PC-3 (cell line): Measurements from ENCODE around the gene PRSS50. TPM values are rescaled to one million over a fixed set of nuclear protein-coding genes. Genes with fewer than 3 reads are reported as not detected.

Experiments used
- ATAC-seq: fragments of 200-7000 bp; cut with Tn5 transposase; 2 replicates; pipeline ENCODE4 v1.9.1; 2020; ENCODE audit warnings: mild to moderate bottlenecking, moderate library complexity
- BruUV-seq: library from RNA; stranded (reverse); fragments of 400-500 nt; replicated peaks from 2 replicates; lab custom pipeline; 2021; lab: Mats Ljungman, UMichigan
- CTCF ChIA-PET: fragments of 300-600 bp; sonication (Branson Sonifier 250); formaldehyde crosslinking; loops from one replicate; lab custom pipeline; 2022; ENCODE audit warnings: antibody characterized with exemption; lab: Charles Lee
- POLR2A ChIA-PET: fragments of 300-600 bp; sonication (Branson Sonifier 250); formaldehyde crosslinking; loops from one replicate; lab custom pipeline; 2022; ENCODE audit warnings: antibody characterized with exemption; ENCODE audit not compliant: unreplicated experiment; lab: Charles Lee
- DNase-seq: peaks from one replicate; pipeline ENCODE4 v3.0.0-alpha.2; 2015
- H2AFZ ChIP-seq: fragments of 300-600 bp; sonication (generic); 2 replicates; pipeline ENCODE4 v1.6.0; 2016; ENCODE audit warnings: antibody characterized with exemption, low read length
- H3F3A ChIP-seq: fragments of 300-600 bp; sonication (generic); one replicate; pipeline ENCODE4 v1.6.0; 2017; ENCODE audit warnings: antibody characterized with exemption, low read length, control low read depth, mild to moderate bottlenecking; ENCODE audit not compliant: unreplicated experiment
- H3K27ac ChIP-seq: fragments of 300-600 bp; sonication (generic); 2 replicates; pipeline ENCODE4 v1.5.1; 2016; ENCODE audit warnings: mild to moderate bottlenecking, low read length
- H3K27me3 ChIP-seq: fragments of 300-600 bp; sonication (generic); 2 replicates; pipeline ENCODE4 v1.6.1; 2016; ENCODE audit warnings: low read length, mixed read lengths
- H3K36me3 ChIP-seq: fragments of 300-600 bp; sonication (generic); 2 replicates; pipeline ENCODE4 v1.6.1; 2016; ENCODE audit warnings: low read depth, mixed run types, low read length, mixed read lengths
- H3K4me1 ChIP-seq: fragments of 300-600 bp; sonication (generic); 2 replicates; pipeline ENCODE4 v1.5.1; 2016; ENCODE audit warnings: low read length; ENCODE audit not compliant: insufficient read depth
- H3K4me2 ChIP-seq: fragments of 300-600 bp; sonication (generic); 2 replicates; pipeline ENCODE4 v1.6.0; 2016; ENCODE audit warnings: low read length
- H3K4me3 ChIP-seq: fragments of 300-600 bp; sonication (generic); 2 replicates; pipeline ENCODE4 v1.5.1; 2016; ENCODE audit warnings: mild to moderate bottlenecking, low read length, mixed read lengths
- H3K79me2 ChIP-seq: fragments of 300-600 bp; sonication (generic); 2 replicates; pipeline ENCODE4 v1.6.1; 2017; ENCODE audit warnings: low read length, mixed read lengths
- H3K9ac ChIP-seq: fragments of 300-600 bp; sonication (generic); 2 replicates; pipeline ENCODE4 v1.6.0; 2016; ENCODE audit warnings: mild to moderate bottlenecking, low read length
- H3K9me2 ChIP-seq: fragments of 300-600 bp; sonication (generic); replicated peaks from 2 replicates; pipeline ENCODE4 v1.6.1; 2016; ENCODE audit warnings: mixed run types, low read length, mixed read lengths
- H3K9me3 ChIP-seq: fragments of 300-600 bp; sonication (generic); 2 replicates; pipeline ENCODE4 v1.6.1; 2016; ENCODE audit warnings: low read length, mixed read lengths
- H4K20me1 ChIP-seq: fragments of 300-600 bp; sonication (generic); 2 replicates; pipeline ENCODE4 v1.6.1; 2016; ENCODE audit warnings: low read length, mixed read lengths
- EZH2 ChIP-seq: fragments of 300-600 bp; sonication (generic); IDR thresholded peaks from one replicate; pipeline ENCODE4 v1.6.1; 2017; ENCODE audit warnings: antibody characterized with exemption, mild to moderate bottlenecking, low read length; ENCODE audit not compliant: unreplicated experiment
- EZH2phosphoT487 ChIP-seq: fragments of 300-600 bp; sonication (generic); IDR thresholded peaks from 2 replicates; pipeline ENCODE4 v1.6.1; 2018; ENCODE audit warnings: mild to moderate bottlenecking, antibody characterized with exemption, low read length, borderline replicate concordance
- intact Hi-C: fragments of 100-400 bp; cut with micrococcal nuclease; formaldehyde crosslinking; loops from 2 replicates; pipeline ENCODE4 v1.9.0; 2023
- total RNA-seq: library from RNA; depleted of rRNA; stranded (reverse); fragments of >200 nt; gene quantifications from 2 replicates; pipeline ENCODE4 v1.2.3, GENCODE V29; 2014
- TF ChIP-seq, protein P1 (sequence below): fragments of 300-600 bp; sonication (generic); conservative IDR thresholded peaks from 2 replicates; pipeline ENCODE4 v1.5.1; 2017; ENCODE audit warnings: antibody characterized with exemption, low read depth, mild to moderate bottlenecking, low read length

The PRSS50 gene
- total RNA-seq, 1 experiment from 2014 or later: not detected

DNA sequence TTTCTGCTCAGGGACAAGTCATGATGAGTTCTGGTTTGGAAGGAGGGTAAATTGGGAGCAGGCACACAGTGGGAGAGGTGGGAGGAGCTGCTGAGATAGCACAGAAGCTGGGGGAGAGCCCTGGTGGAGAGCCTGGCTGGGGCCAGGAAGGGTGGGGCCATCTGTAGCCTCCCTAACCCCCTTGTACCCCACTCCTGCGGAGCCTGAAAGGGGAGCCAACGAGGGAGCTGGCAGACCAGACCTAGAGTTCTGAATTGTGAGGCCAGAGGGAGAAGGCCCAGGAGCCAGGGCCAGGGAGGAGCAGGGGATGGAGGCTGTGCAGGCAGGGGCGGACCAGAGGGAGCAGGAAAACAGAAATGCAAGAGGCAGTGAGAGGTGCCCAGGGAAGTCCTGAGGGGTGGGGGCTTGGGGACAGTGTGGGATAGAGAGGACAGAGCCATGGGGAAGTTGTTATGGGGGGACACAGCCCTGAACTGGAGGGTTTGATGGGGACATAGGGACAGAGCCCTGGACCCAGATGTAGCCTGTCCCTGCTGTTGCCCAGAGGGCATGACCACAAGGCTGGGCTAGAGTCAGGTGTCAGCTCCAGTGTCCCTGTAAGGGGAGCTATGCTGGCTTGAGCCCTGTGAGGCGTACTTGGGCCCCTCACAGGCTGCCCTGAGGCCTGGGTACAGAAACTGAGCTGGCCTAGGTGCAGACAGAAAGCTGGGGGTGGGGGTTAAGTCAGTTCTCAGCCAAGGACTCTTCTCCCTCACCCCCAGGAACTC lies 15.2 kb downstream of the PRSS50 start:
- H3K9ac ChIP-seq: no peak overlapping the region
- no peak overlapping the region for H3K27ac ChIP-seq
- TF ChIP-seq, protein P1, sequence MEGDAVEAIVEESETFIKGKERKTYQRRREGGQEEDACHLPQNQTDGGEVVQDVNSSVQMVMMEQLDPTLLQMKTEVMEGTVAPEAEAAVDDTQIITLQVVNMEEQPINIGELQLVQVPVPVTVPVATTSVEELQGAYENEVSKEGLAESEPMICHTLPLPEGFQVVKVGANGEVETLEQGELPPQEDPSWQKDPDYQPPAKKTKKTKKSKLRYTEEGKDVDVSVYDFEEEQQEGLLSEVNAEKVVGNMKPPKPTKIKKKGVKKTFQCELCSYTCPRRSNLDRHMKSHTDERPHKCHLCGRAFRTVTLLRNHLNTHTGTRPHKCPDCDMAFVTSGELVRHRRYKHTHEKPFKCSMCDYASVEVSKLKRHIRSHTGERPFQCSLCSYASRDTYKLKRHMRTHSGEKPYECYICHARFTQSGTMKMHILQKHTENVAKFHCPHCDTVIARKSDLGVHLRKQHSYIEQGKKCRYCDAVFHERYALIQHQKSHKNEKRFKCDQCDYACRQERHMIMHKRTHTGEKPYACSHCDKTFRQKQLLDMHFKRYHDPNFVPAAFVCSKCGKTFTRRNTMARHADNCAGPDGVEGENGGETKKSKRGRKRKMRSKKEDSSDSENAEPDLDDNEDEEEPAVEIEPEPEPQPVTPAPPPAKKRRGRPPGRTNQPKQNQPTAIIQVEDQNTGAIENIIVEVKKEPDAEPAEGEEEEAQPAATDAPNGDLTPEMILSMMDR: no peak
- no peak for TF ChIP-seq EZH2
- no peak for TF ChIP-seq EZH2phosphoT487
- ATAC-seq (no peak), DNase-seq (no peak)
- no peaks in the 10 kb centered on the region for H4K20me1 ChIP-seq
- H3F3A ChIP-seq: no peaks in the 10 kb centered on the region
- H3K79me2 ChIP-seq: no peaks in the 10 kb centered on the region
- CTCF ChIA-PET: interaction anchor here (0.8 kb wide), 1 partner anchor 143 kb away, joined by 3 read pairs; no protein-coding TSS in a partner anchor
- BruUV-seq: no TSS peak
- H3K4me3 ChIP-seq: no peak overlapping the region
- no peaks in the 10 kb centered on the region for H3K9me3 ChIP-seq
- H2AFZ ChIP-seq: no peak overlapping the region
- intact Hi-C loops: no loop called here
- POLR2A ChIA-PET: interaction anchor here (0.6 kb wide), 1 partner anchor 630 kb away, joined by 3 read pairs; no protein-coding TSS in a partner anchor
- H3K9me2 ChIP-seq: no peaks in the 10 kb centered on the region
- H3K4me1 ChIP-seq: peaks cover 13% of the 10 kb centered on the region
- H3K4me2 ChIP-seq: no peak overlapping the region
- H3K36me3 ChIP-seq: no peaks in the 10 kb centered on the region
- H3K27me3 ChIP-seq: no peaks in the 10 kb centered on the region

DNA sequence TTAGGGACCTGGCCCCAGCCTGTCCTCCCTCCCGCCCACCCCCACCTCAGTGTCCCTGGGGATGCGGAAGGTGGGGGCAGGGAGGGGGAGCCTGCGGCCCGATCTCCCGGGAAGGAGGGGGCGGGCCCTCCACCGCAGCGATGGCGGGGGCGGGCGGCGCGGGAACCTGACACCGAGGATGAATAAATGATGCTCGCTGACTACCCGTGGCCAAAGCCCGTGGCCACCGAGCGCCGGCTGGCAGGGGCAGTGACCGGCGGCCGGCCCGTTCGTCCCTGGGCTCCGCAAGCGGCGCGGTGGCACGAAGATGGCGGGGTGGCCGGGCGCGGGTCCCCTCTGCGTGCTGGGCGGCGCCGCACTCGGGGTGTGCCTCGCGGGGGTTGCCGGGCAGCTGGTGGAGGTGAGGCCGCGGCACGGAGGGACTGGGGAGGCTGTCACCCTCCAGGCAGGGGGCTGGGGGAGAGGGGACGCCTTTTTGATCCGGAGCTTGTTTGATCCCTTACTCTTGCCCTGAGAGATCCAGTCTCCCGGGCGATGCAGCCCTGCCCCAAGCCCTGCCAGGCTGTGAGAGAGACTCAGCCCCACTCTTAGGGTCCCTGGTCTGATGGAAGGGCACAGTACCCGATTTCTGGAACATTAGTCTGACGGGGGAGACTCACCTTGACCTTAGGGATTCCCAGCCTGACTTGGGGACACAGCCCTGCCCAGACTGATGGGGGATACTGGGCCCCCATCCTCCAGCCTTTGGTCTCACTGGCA lies 16.3 kb downstream of the PRSS50 start, which contains the start of gene TMIE:
Gene TMIE, plus strand, starts transcription at position 212 of the 759 bp plus-strand sequence. Its CDS starts 96 bp downstream, at position 308.
- Histone ChIP-seq H3K4me3 (no peak within 1 kb of the TSS), H3F3A (no peaks in the 10 kb centered on the region), H3K4me1 (peaks cover 8% of the 10 kb centered on the region), H3K36me3 (no peaks in the 10 kb centered on the region), H3K9ac (no peak within 1 kb of the TSS), H3K9me3 (no peaks in the 10 kb centered on the region), H2AFZ (no peak within 1 kb of the TSS), H3K27me3 (no peaks in the 10 kb centered on the region), H3K79me2 (no peaks in the 10 kb centered on the region), H4K20me1 (no peaks in the 10 kb centered on the region), H3K4me2 (no peak within 1 kb of the TSS), H3K27ac (no peak within 1 kb of the TSS), H3K9me2 (no peaks in the 10 kb centered on the region)
- ChIA-PET CTCF (interaction anchor here (0.8 kb wide), 1 partner anchor 144 kb away, joined by 3 read pairs; no protein-coding TSS in a partner anchor), POLR2A (no interaction called here)
- ATAC-seq (no peak), DNase-seq (no peak)
- BruUV-seq: no TSS peak
- TF ChIP-seq, protein P1: no peak
- TF ChIP-seq EZH2phosphoT487: no peak
- no peak for TF ChIP-seq EZH2
- intact Hi-C loops: no loop called here
